K562 (cell line): ENCODE data around the gene TJP2. TPM values are rescaled to one million over a fixed set of nuclear protein-coding genes. Genes with fewer than 3 reads are reported as not detected.

Experiments
- COPS2 ChIP-seq: fragments of 450-650 bp; conservative IDR thresholded peaks from 2 replicates; pipeline ENCODE4 v1.6.1; 2016; ENCODE audit warnings: mild to moderate bottlenecking, moderate library complexity
- ERF ChIP-seq: fragments of 450-650 bp; formaldehyde crosslinking; IDR thresholded peaks from 2 replicates; pipeline ENCODE4 v1.4.0; 2020; ENCODE audit warnings: mild to moderate bottlenecking, mixed read lengths
- ETV1 ChIP-seq: fragments of 450-650 bp; conservative IDR thresholded peaks from 2 replicates; pipeline ENCODE4 v1.6.1; 2016; ENCODE audit warnings: missing genetic modification characterization, control low read depth, low read depth, missing compliant biosample characterization
- JUN ChIP-seq, 2 experiments: sonication (generic) in 1 of 2; formaldehyde crosslinking in 1 of 2; IDR thresholded peaks; 2 replicates each; pipeline versions ENCODE4 v1.6.1 to v1.8.0; 2012 to 2022; ENCODE audit warnings: borderline replicate concordance in 2 of 2, mild to moderate bottlenecking in 2 of 2, improper control_type of control experiment in 1 of 2, low read depth in 1 of 2, low read length in 1 of 2, missing genetic modification reagents in 1 of 2
- NFE2L1 ChIP-seq: fragments of 450-650 bp; IDR thresholded peaks from 2 replicates; pipeline ENCODE4 v1.6.1; 2016; ENCODE audit warnings: missing genetic modification characterization, low read depth, mild to moderate bottlenecking, missing compliant biosample characterization, moderate library complexity, borderline replicate concordance
- RBBP5 ChIP-seq: fragments of 200-600 bp; sonication (generic); IDR thresholded peaks from 2 replicates; pipeline ENCODE4 v1.6.1; 2012; ENCODE audit warnings: borderline replicate concordance, mild to moderate bottlenecking, low read length, control low read depth, inconsistent platforms; ENCODE audit not compliant: insufficient read depth, poor library complexity, severe bottlenecking
- SMC3 ChIP-seq: conservative IDR thresholded peaks from 2 replicates; pipeline ENCODE4 v1.6.1; 2011; ENCODE audit warnings: low read depth, low read length, improper control_type of control experiment; ENCODE audit not compliant: insufficient read depth
- U2AF2 ChIP-seq: fragments of 200-400 bp; formaldehyde crosslinking; optimal IDR thresholded peaks from 2 replicates; pipeline ENCODE3; 2017; ENCODE audit warnings: low read depth, mild to moderate bottlenecking, low read length
- ZFX ChIP-seq: sonication (generic); formaldehyde crosslinking; IDR thresholded peaks from 2 replicates; pipeline ENCODE4 v1.8.0; 2022; ENCODE audit warnings: mild to moderate bottlenecking, missing genetic modification reagents, moderate library complexity
- ZNF274 ChIP-seq: IDR thresholded peaks from 2 replicates; pipeline ENCODE4 v1.6.1; 2011; ENCODE audit warnings: low read depth, mild to moderate bottlenecking, low read length, moderate library complexity, borderline replicate concordance
- ZNF644 ChIP-seq: fragments of 200-800 bp; sonication (Bioruptor generic); IDR thresholded peaks from 2 replicates; pipeline ENCODE4 v1.6.1; 2016; ENCODE audit warnings: low read depth, missing genetic modification characterization, missing compliant biosample characterization
- ZNF717 ChIP-seq: fragments of 250-450 bp; sonication (Bioruptor Pico); IDR thresholded peaks from 2 replicates; pipeline ENCODE4 v1.5.0; 2021
- polyA plus RNA-seq, 8 experiments: library from polyadenylated mRNA; depleted of rRNA in 4 of 8; stranded (reverse) in 5 of 8; unstranded in 3 of 8; fragments of >200 nt; fragmentation: Nextera tagmentation in 2 of 8; fragmentation: Illumina TruSeq in 1 of 8; extraction: Ambion mirVana in 2 of 8; extraction: Trizol in 1 of 8; gene quantifications; 2 replicates each; pipeline versions ENCODE4 v1.2.1 to v1.2.3, GENCODE V29; 2011 to 2014; ENCODE audit warnings: inconsistent platforms in 1 of 8, missing spikeins in 1 of 8
- total RNA-seq, 7 experiments: library from RNA; depleted of rRNA in 6 of 7; stranded (reverse); fragments of >200 nt in 6 of 7; fragmentation: Illumina TruSeq in 2 of 7; extraction: Trizol in 2 of 7; gene quantifications; 2 replicates each; pipeline versions ENCODE4 v1.2.1 to v1.2.3, GENCODE V29; 2011 to 2021; ENCODE audit warnings: low replicate concordance in 1 of 7
- TF ChIP-seq, protein P1 (sequence below): sonication (generic); formaldehyde crosslinking; IDR thresholded peaks from 2 replicates; pipeline ENCODE4 v1.8.1; 2023; ENCODE audit warnings: mild to moderate bottlenecking, missing genetic modification reagents
- TF ChIP-seq, protein P2 (sequence below), 2 experiments: fragments of 450-650 bp; formaldehyde crosslinking in 1 of 2; IDR thresholded peaks; 2 replicates each; pipeline versions ENCODE4 v1.4.0 to v1.6.1; 2014 to 2020; ENCODE audit warnings: mild to moderate bottlenecking in 2 of 2, borderline replicate concordance in 1 of 2, low read depth in 1 of 2

The TJP2 gene
- total and polyA plus RNA-seq, 9 of the 15 experiments (the other 6 are each of a cell fraction or from before 2014, with no cell fraction given), result 4.0 to 24.1 (median 16.8) TPM

DNA sequence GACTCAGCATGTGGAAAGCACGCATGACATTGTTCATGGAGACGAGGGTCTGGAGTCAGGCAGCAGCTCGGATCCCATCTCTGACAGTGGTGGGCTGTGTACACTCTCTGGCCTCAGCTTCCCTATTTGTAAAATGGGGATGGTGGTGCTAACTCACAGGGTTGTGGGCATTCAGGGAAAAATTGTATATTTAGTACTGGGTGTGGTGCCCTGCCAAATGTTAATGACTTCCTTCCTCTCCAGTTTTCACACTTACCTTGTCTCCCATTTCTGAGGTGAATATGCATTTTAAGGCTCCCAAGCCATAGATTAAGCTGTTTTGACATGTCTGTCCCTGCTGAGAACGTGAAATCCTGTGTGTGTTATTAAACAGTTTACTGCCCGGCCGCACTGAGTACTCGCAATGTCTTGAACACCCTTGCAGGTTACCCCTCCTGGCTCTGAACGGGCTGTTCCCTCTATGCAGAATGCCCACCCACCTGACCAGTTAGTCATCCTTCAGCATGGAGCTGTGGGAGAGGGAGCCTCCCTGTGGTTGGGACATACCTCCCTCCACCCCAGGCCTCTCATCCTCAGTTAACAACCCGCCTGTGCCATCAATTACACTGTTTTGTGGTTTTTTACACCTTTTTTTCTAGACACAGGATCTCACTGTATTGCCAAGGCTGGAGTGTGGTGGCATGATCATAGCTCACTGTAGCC, 25.8 kb downstream of the TJP2 start (continued):
- TF ChIP-seq ZFX, result no peak
- no peak for TF ChIP-seq RBBP5
- TF ChIP-seq ZNF644, result no peak
- TF ChIP-seq, protein P1, sequence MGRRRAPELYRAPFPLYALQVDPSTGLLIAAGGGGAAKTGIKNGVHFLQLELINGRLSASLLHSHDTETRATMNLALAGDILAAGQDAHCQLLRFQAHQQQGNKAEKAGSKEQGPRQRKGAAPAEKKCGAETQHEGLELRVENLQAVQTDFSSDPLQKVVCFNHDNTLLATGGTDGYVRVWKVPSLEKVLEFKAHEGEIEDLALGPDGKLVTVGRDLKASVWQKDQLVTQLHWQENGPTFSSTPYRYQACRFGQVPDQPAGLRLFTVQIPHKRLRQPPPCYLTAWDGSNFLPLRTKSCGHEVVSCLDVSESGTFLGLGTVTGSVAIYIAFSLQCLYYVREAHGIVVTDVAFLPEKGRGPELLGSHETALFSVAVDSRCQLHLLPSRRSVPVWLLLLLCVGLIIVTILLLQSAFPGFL (CRISPR knock-in tag), result no peak
- no peak for TF ChIP-seq SMC3
- no peak for TF ChIP-seq ERF (CRISPR knock-in tag)
- no peak for TF ChIP-seq U2AF2
- no peak for TF ChIP-seq COPS2
- no peak for TF ChIP-seq ETV1 (tag)
- TF ChIP-seq ZNF274, result no peak
- no peak for TF ChIP-seq NFE2L1
- TF ChIP-seq ZNF717 (CRISPR knock-in tag), result no peak
- TF ChIP-seq, protein P2, sequence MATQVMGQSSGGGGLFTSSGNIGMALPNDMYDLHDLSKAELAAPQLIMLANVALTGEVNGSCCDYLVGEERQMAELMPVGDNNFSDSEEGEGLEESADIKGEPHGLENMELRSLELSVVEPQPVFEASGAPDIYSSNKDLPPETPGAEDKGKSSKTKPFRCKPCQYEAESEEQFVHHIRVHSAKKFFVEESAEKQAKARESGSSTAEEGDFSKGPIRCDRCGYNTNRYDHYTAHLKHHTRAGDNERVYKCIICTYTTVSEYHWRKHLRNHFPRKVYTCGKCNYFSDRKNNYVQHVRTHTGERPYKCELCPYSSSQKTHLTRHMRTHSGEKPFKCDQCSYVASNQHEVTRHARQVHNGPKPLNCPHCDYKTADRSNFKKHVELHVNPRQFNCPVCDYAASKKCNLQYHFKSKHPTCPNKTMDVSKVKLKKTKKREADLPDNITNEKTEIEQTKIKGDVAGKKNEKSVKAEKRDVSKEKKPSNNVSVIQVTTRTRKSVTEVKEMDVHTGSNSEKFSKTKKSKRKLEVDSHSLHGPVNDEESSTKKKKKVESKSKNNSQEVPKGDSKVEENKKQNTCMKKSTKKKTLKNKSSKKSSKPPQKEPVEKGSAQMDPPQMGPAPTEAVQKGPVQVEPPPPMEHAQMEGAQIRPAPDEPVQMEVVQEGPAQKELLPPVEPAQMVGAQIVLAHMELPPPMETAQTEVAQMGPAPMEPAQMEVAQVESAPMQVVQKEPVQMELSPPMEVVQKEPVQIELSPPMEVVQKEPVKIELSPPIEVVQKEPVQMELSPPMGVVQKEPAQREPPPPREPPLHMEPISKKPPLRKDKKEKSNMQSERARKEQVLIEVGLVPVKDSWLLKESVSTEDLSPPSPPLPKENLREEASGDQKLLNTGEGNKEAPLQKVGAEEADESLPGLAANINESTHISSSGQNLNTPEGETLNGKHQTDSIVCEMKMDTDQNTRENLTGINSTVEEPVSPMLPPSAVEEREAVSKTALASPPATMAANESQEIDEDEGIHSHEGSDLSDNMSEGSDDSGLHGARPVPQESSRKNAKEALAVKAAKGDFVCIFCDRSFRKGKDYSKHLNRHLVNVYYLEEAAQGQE (IDR thresholded peaks at IDR 0.05; ENCODE audit: borderline replicate concordance), result no peak
- TF ChIP-seq, protein P2 (CRISPR knock-in tag; IDR thresholded peaks at IDR 0.05; ENCODE audit: low read depth), result no peak
- 0 out of 2 replicates have a peak, but pooled peaks have one; percentile 17 for TF ChIP-seq JUN (IDR thresholded peaks at IDR 0.05; ENCODE audit: borderline replicate concordance, low read depth, low read length)
- TF ChIP-seq JUN (CRISPR knock-in tag; IDR thresholded peaks at IDR 0.05; ENCODE audit: borderline replicate concordance), result no peak
